ENCODE results near the gene NECAB2. TPM values are rescaled to one million over a fixed set of nuclear protein-coding genes. Genes with fewer than 3 reads are reported as not detected.

The NECAB2 gene
- polyA plus RNA-seq, 4 donors: 0.18 to 5.9 TPM; not detected in 2

DNA sequence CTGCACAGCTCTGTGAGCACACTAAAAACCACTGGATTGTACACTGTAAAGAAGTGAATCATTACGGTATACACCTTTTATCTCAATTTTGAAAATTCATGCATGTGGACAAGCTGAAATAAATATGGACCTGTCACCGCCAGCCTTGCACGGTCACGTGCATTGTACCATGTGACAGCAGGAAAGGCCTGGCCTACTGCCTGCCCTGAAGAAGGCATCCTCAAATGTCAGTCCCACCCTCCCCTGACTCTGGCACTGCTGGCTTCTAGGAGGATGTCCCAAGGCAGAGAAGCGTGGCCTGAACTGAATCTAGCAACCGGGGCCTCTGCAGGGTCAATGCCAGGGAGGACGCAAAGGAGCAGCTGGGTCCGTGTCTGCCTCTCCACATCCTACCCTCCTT lies 39.9 kb downstream of the NECAB2 start:
- 67 to 76% (median 75%) methylated on average over 8 of the region's 8 CpGs for WGBS, 3 donors

GRCh38 chr16:84009282-84009681 lies 41.2 kb downstream of the NECAB2 start:
- no peak overlapping the region for H3K27ac ChIP-seq (ENCODE audit: low read depth in 1 of 3, low read length in 2 of 3)
- no peaks in the 10 kb centered on the region for H3K36me3 ChIP-seq (ENCODE audit: control insufficient read depth in 3 of 3, insufficient read depth in 2 of 3, low read depth in 1 of 3, low read length in 3 of 3)
- peaks cover 0 to 3% of the 10 kb centered on the region in 2 donors for H3K9me3 ChIP-seq (ENCODE audit: control insufficient read depth in 2 of 2, insufficient read depth in 1 of 2, low read depth in 1 of 2, low read length in 1 of 2)
- H3K4me1 ChIP-seq (ENCODE audit: control insufficient read depth in 3 of 3, insufficient read depth in 2 of 3, low read depth in 1 of 3, low read length in 2 of 3): no peaks in the 10 kb centered on the region
- peaks cover 0 to 3% (median 1%) of the 10 kb centered on the region in 3 donors for H3K27me3 ChIP-seq (ENCODE audit: control insufficient read depth in 3 of 3, insufficient read depth in 3 of 3, low read length in 3 of 3)
- H3K4me3 ChIP-seq (ENCODE audit: low read depth in 1 of 3, low read length in 3 of 3): no peak overlapping the region
- no peak for FAIRE-seq
- 69 to 89% (median 83%) methylated on average over 6 of the region's 6 CpGs for WGBS, 3 donors
- no peak for DNase-seq

More for the DNA sequence above, 39.9 kb downstream of the NECAB2 start:
- FAIRE-seq (no peak), DNase-seq (no peak)
- Histone ChIP-seq H3K4me3 (ENCODE audit: low read depth in 1 of 3, low read length in 3 of 3) (no peak overlapping the region), H3K4me1 (ENCODE audit: control insufficient read depth in 3 of 3, insufficient read depth in 2 of 3, low read depth in 1 of 3, low read length in 2 of 3) (no peaks in the 10 kb centered on the region), H3K27ac (ENCODE audit: low read depth in 1 of 3, low read length in 2 of 3) (no peak overlapping the region), H3K36me3 (ENCODE audit: control insufficient read depth in 3 of 3, insufficient read depth in 2 of 3, low read depth in 1 of 3, low read length in 3 of 3) (no peaks in the 10 kb centered on the region), H3K9me3 (ENCODE audit: control insufficient read depth in 2 of 2, insufficient read depth in 1 of 2, low read depth in 1 of 2, low read length in 1 of 2) (no peaks in the 10 kb centered on the region), H3K27me3 (ENCODE audit: control insufficient read depth in 3 of 3, insufficient read depth in 3 of 3, low read length in 3 of 3) (peaks cover 0 to 4% (median 0%) of the 10 kb centered on the region in 3 donors)

DNA sequence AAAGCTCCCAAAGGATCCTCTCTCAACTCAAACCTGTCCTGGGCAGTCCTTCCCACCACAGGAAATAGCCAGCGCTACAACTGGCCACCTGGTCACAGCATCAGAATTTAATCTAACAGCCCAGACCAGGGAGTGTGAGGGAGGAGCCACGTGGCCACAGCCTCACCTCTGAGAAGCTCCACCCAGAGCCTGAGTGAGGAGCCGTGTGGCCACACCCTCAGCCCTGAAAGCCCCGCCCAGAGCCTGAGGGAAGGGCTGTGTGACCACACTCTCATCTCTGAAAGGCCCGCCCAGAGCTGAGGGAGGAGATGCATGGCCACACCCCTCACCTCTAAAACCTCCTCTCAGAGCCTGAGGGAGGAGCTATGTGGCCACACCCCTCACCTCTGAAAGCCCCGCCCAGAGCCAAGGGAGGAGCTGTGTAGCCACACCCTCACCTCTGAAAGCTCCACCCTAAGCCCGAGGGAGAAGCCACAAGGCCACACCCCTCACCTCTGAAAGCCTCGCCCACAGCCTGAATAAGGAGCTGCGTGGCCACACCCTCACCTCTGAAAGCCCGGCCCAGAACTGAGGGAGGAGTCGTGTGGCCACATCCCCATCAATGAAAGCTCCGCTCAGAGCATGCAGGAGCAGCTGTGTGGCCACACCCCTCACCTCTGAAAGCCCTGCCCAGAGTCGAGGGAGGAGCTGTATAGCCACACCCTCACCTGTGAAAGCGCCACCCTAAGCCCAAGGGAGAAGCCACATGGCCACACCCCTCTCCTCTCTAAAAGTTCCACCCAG lies 45.9 kb downstream of the NECAB2 start:
- FAIRE-seq (no peak), DNase-seq (peak; percentile 89 to 99)
- WGBS, 3 donors: 1 to 12% (median 6%) methylated on average over 14 of the region's 14 CpGs
- Histone ChIP-seq H3K4me3 (ENCODE audit: low read depth in 1 of 3, low read length in 3 of 3) (no peak overlapping the region), H3K36me3 (ENCODE audit: control insufficient read depth in 3 of 3, insufficient read depth in 2 of 3, low read depth in 1 of 3, low read length in 3 of 3) (no peaks in the 10 kb centered on the region), H3K9me3 (ENCODE audit: control insufficient read depth in 2 of 2, insufficient read depth in 1 of 2, low read depth in 1 of 2, low read length in 1 of 2) (peaks cover 0 to 8% of the 10 kb centered on the region in 2 donors), H3K27ac (ENCODE audit: low read depth in 1 of 3, low read length in 2 of 3) (no peak overlapping the region), H3K4me1 (ENCODE audit: control insufficient read depth in 3 of 3, insufficient read depth in 2 of 3, low read depth in 1 of 3, low read length in 2 of 3) (no peaks in the 10 kb centered on the region), H3K27me3 (ENCODE audit: control insufficient read depth in 3 of 3, insufficient read depth in 3 of 3, low read length in 3 of 3) (peaks cover 0 to 3% (median 0%) of the 10 kb centered on the region in 3 donors)

DNA sequence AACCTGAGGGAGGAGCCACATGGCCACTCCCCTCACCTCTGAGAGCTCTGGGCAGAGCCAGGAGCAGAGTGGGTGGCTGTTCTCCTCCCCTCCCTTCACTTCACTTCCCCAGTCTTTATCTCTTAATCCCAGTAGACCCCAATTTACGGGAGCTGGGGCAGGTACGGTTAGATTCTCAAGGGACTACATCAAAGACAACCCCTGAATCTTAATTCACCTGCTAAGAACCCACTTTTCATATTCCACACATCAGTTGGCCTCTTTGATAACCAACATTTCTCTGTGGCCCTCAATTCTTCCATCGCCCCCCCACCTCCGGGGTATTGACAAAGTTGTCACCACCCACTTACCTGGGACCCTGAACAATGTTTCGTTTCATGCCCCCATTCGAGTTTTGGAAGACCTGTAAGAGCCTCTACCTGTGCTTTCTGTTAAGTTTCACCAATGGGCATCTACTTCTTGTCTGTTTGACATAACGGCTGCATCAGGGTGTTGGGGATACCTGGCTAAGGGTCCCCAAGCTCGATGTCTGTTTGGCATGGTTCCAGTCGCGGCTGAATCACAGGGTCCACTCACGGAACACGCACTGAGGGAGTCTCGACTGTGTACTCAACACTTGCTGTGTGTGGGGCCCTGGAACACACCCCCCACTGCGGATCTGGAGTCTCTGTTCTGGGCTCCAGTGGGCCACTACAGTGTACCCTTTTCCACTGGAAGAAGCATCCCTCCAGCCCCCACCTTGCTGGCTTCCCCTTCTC lies 46.7 kb downstream of the NECAB2 start:
- no peak for DNase-seq
- H3K27me3 ChIP-seq (ENCODE audit: control insufficient read depth in 3 of 3, insufficient read depth in 3 of 3, low read length in 3 of 3): peaks cover 0 to 3% (median 0%) of the 10 kb centered on the region in 3 donors
- H3K4me3 ChIP-seq (ENCODE audit: low read depth in 1 of 3, low read length in 3 of 3): no peak overlapping the region
- FAIRE-seq: no peak
- WGBS, 3 donors: 50 to 72% (median 56%) methylated on average over 14 of the region's 14 CpGs
- no peaks in the 10 kb centered on the region for H3K36me3 ChIP-seq (ENCODE audit: control insufficient read depth in 3 of 3, insufficient read depth in 2 of 3, low read depth in 1 of 3, low read length in 3 of 3)
- H3K4me1 ChIP-seq (ENCODE audit: control insufficient read depth in 3 of 3, insufficient read depth in 2 of 3, low read depth in 1 of 3, low read length in 2 of 3): no peaks in the 10 kb centered on the region
- H3K9me3 ChIP-seq (ENCODE audit: control insufficient read depth in 2 of 2, insufficient read depth in 1 of 2, low read depth in 1 of 2, low read length in 1 of 2): peaks cover 0 to 11% of the 10 kb centered on the region in 2 donors
- H3K27ac ChIP-seq (ENCODE audit: low read depth in 1 of 3, low read length in 2 of 3): no peak overlapping the region

DNA sequence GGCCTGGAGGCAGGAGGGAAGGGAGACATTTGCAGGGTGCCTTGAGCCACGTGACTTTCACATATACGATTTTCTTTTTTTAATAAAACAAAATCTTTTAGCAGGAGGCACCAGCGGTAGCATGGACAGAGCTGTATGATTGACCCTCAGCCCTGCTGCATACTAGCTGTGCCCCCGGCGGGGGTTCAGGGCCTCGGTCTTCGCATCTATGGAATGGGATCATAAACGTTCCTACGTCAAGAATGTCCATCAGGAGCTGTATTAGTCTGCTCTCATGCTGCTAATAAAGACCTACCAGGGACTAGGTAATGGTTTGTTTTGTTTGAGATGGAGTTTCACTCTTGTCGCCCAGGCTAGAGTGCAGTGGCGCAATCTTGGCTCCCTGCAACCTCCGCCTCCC lies 47.4 kb downstream of the NECAB2 start:
- no peak for FAIRE-seq
- WGBS, 3 donors: 79 to 86% (median 81%) methylated on average over 12 of the region's 12 CpGs

DNA sequence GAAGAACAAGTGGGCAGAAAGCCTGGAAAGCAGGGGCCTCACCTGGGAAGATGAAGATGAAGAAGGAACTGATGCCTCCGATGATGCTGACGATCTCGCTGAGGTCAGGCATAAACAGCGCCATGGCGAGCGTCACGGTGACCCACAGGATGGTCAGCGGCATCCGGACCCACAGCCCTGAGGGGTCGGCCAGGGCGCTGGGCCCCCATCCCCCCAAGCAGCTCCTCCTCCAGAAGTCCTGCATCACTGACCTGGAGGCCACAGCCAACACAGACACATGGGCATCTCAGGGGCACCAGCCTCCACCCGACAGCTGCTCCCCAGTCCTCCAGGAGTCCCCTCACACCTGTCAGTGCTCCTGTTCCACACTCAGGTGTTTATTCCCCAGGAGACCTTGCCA lies 48.4 kb downstream of the NECAB2 start:
- Histone ChIP-seq H3K36me3 (ENCODE audit: control insufficient read depth in 3 of 3, insufficient read depth in 2 of 3, low read depth in 1 of 3, low read length in 3 of 3) (no peaks in the 10 kb centered on the region), H3K27ac (ENCODE audit: low read depth in 1 of 3, low read length in 2 of 3) (no peak overlapping the region), H3K27me3 (ENCODE audit: control insufficient read depth in 3 of 3, insufficient read depth in 3 of 3, low read length in 3 of 3) (peaks cover 0 to 3% (median 0%) of the 10 kb centered on the region in 3 donors), H3K4me3 (ENCODE audit: low read depth in 1 of 3, low read length in 3 of 3) (no peak overlapping the region), H3K9me3 (ENCODE audit: control insufficient read depth in 2 of 2, insufficient read depth in 1 of 2, low read depth in 1 of 2, low read length in 1 of 2) (peaks cover 0 to 20% of the 10 kb centered on the region in 2 donors), H3K4me1 (ENCODE audit: control insufficient read depth in 3 of 3, insufficient read depth in 2 of 3, low read depth in 1 of 3, low read length in 2 of 3) (no peaks in the 10 kb centered on the region)
- DNase-seq: no peak
- 93 to 96% (median 93%) methylated on average over 12 of the region's 12 CpGs for WGBS, 3 donors
- no peak for FAIRE-seq

More for the DNA sequence above, 47.4 kb downstream of the NECAB2 start:
- H3K36me3 ChIP-seq (ENCODE audit: control insufficient read depth in 3 of 3, insufficient read depth in 2 of 3, low read depth in 1 of 3, low read length in 3 of 3): no peaks in the 10 kb centered on the region
- no peak for DNase-seq
- no peak overlapping the region for H3K27ac ChIP-seq (ENCODE audit: low read depth in 1 of 3, low read length in 2 of 3)
- H3K4me1 ChIP-seq (ENCODE audit: control insufficient read depth in 3 of 3, insufficient read depth in 2 of 3, low read depth in 1 of 3, low read length in 2 of 3): no peaks in the 10 kb centered on the region
- peaks cover 0 to 12% of the 10 kb centered on the region in 2 donors for H3K9me3 ChIP-seq (ENCODE audit: control insufficient read depth in 2 of 2, insufficient read depth in 1 of 2, low read depth in 1 of 2, low read length in 1 of 2)
- H3K4me3 ChIP-seq (ENCODE audit: low read depth in 1 of 3, low read length in 3 of 3): no peak overlapping the region
- H3K27me3 ChIP-seq (ENCODE audit: control insufficient read depth in 3 of 3, insufficient read depth in 3 of 3, low read length in 3 of 3): peaks cover 0 to 3% (median 0%) of the 10 kb centered on the region in 3 donors

GRCh38 chr16:84018710-84019109 lies 50.7 kb downstream of the NECAB2 start:
- DNase-seq: no peak
- Histone ChIP-seq H3K27ac (ENCODE audit: low read depth in 1 of 3, low read length in 2 of 3) (no peak overlapping the region), H3K36me3 (ENCODE audit: control insufficient read depth in 3 of 3, insufficient read depth in 2 of 3, low read depth in 1 of 3, low read length in 3 of 3) (no peaks in the 10 kb centered on the region), H3K9me3 (ENCODE audit: control insufficient read depth in 2 of 2, insufficient read depth in 1 of 2, low read depth in 1 of 2, low read length in 1 of 2) (peaks cover 0 to 26% of the 10 kb centered on the region in 2 donors), H3K4me3 (ENCODE audit: low read depth in 1 of 3, low read length in 3 of 3) (no peak overlapping the region), H3K27me3 (ENCODE audit: control insufficient read depth in 3 of 3, insufficient read depth in 3 of 3, low read length in 3 of 3) (peaks cover 0 to 3% (median 0%) of the 10 kb centered on the region in 3 donors), H3K4me1 (ENCODE audit: control insufficient read depth in 3 of 3, insufficient read depth in 2 of 3, low read depth in 1 of 3, low read length in 2 of 3) (peaks cover 0 to 3% (median 0%) of the 10 kb centered on the region in 3 donors)
- 86 to 92% (median 91%) methylated on average over 4 of the region's 4 CpGs for WGBS, 3 donors
- no peak for FAIRE-seq

DNA sequence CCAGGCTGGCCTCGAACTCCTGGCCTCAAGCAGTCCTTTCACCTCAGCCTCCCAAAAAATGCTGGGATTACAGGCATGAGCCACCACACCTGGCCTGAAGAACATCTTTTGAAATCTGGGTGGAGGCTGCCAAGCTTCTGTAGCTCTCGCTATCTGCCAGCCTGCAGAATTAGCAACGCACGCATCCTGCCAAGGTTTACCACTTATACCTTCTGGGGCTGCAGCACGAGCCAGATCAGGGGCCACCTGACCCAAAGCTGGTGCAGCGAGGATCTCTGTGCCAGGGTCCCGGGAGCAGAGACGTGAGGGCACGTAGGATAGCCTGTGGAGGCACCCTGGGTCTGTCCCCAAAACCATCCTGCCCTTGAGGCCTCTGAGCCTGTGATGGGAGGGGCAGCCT lies 52.3 kb downstream of the NECAB2 start:
- H3K36me3 ChIP-seq (ENCODE audit: control insufficient read depth in 3 of 3, insufficient read depth in 2 of 3, low read depth in 1 of 3, low read length in 3 of 3): no peaks in the 10 kb centered on the region
- H3K9me3 ChIP-seq (ENCODE audit: control insufficient read depth in 2 of 2, insufficient read depth in 1 of 2, low read depth in 1 of 2, low read length in 1 of 2): peaks cover 0 to 24% of the 10 kb centered on the region in 2 donors
- H3K4me1 ChIP-seq (ENCODE audit: control insufficient read depth in 3 of 3, insufficient read depth in 2 of 3, low read depth in 1 of 3, low read length in 2 of 3): peaks cover 0 to 7% (median 0%) of the 10 kb centered on the region in 3 donors
- DNase-seq: no peak
- FAIRE-seq: no peak
- H3K27ac ChIP-seq (ENCODE audit: low read depth in 1 of 3, low read length in 2 of 3): no peak overlapping the region
- H3K4me3 ChIP-seq (ENCODE audit: low read depth in 1 of 3, low read length in 3 of 3): no peak overlapping the region
- WGBS, 3 donors: 87 to 92% (median 88%) methylated on average over 9 of the region's 9 CpGs
- no peaks in the 10 kb centered on the region for H3K27me3 ChIP-seq (ENCODE audit: control insufficient read depth in 3 of 3, insufficient read depth in 3 of 3, low read length in 3 of 3)
